MM.1S (cell line): ENCODE data around the gene TEX2.

Experiments used
- DNase-seq: peaks from one replicate; pipeline ENCODE4 v3.0.0-alpha.2; 2015
- H2AFZ ChIP-seq: fragments of 300-600 bp; sonication (generic); 2 replicates; pipeline ENCODE4 v1.6.0; 2016; ENCODE audit warnings: antibody characterized with exemption, low read length
- H3F3A ChIP-seq: fragments of 300-600 bp; sonication (generic); 2 replicates; pipeline ENCODE4 v1.6.1; 2016; ENCODE audit warnings: mild to moderate bottlenecking, antibody characterized with exemption, low read length, moderate library complexity, mixed read lengths; ENCODE audit not compliant: insufficient read depth
- H3K27ac ChIP-seq: fragments of 300-600 bp; sonication (generic); 2 replicates; pipeline ENCODE4 v1.5.1; 2016; ENCODE audit warnings: mild to moderate bottlenecking, low read length
- H3K27me3 ChIP-seq: fragments of 300-600 bp; sonication (generic); replicated peaks from 2 replicates; pipeline ENCODE4 v1.6.0; 2016; ENCODE audit warnings: low read length; ENCODE audit not compliant: insufficient read depth
- H3K36me3 ChIP-seq: fragments of 300-600 bp; sonication (generic); replicated peaks from 2 replicates; pipeline ENCODE4 v1.6.1; 2016; ENCODE audit warnings: mild to moderate bottlenecking, low read length, mixed read lengths; ENCODE audit not compliant: insufficient read depth
- H3K4me1 ChIP-seq: fragments of 300-600 bp; sonication (generic); 2 replicates; pipeline ENCODE4 v1.6.1; 2016; ENCODE audit warnings: low read length, mixed read lengths
- H3K4me2 ChIP-seq: fragments of 300-600 bp; sonication (generic); 2 replicates; pipeline ENCODE4 v1.6.0; 2016; ENCODE audit warnings: low read depth, low read length
- H3K4me3 ChIP-seq: fragments of 300-600 bp; sonication (generic); 2 replicates; pipeline ENCODE4 v1.5.1; 2016; ENCODE audit warnings: low read length, mixed read lengths
- H3K79me2 ChIP-seq: fragments of 300-600 bp; sonication (generic); 2 replicates; pipeline ENCODE4 v1.6.1; 2016; ENCODE audit warnings: mixed run types, low read length, mixed read lengths
- H3K9ac ChIP-seq: fragments of 300-600 bp; sonication (generic); 2 replicates; pipeline ENCODE4 v1.6.1; 2016; ENCODE audit warnings: low read length, mixed read lengths
- H3K9me2 ChIP-seq: fragments of 300-600 bp; sonication (generic); replicated peaks from 2 replicates; pipeline ENCODE4 v1.6.1; 2016; ENCODE audit warnings: mild to moderate bottlenecking, low read length, mixed read lengths; ENCODE audit not compliant: insufficient read depth
- H3K9me3 ChIP-seq: fragments of 300-600 bp; sonication (generic); replicated peaks from 2 replicates; pipeline ENCODE4 v1.6.1; 2016; ENCODE audit warnings: mild to moderate bottlenecking, low read length, mixed read lengths; ENCODE audit not compliant: insufficient read depth
- H4K20me1 ChIP-seq: fragments of 300-600 bp; sonication (generic); 2 replicates; pipeline ENCODE4 v1.6.1; 2016; ENCODE audit warnings: mild to moderate bottlenecking, low read length, moderate library complexity, mixed read lengths; ENCODE audit not compliant: insufficient read depth
- CTCF ChIP-seq: fragments of 300-600 bp; sonication (generic); IDR thresholded peaks from 2 replicates; pipeline ENCODE4 v1.5.1; 2016; ENCODE audit warnings: antibody characterized with exemption, low read length, mixed read lengths
- EZH2 ChIP-seq: fragments of 300-600 bp; sonication (generic); optimal IDR thresholded peaks from 2 replicates; pipeline ENCODE3; 2017; ENCODE audit warnings: low read depth, mild to moderate bottlenecking, antibody characterized with exemption, low read length, mixed read lengths
- EZH2phosphoT487 ChIP-seq: fragments of 300-600 bp; sonication (generic); IDR thresholded peaks from 2 replicates; pipeline ENCODE4 v1.6.1; 2018; ENCODE audit warnings: antibody characterized with exemption, low read length

TEX2 gene

GRCh38 chr17:64158406-64158805, 104.7 kb downstream of the TEX2 start:
- Histone ChIP-seq H3K4me1 (no peaks in the 10 kb centered on the region), H3K9me2 (no peaks in the 10 kb centered on the region), H3K79me2 (no peaks in the 10 kb centered on the region), H3K36me3 (no peaks in the 10 kb centered on the region), H3K27me3 (no peaks in the 10 kb centered on the region), H2AFZ (no peak overlapping the region), H3K27ac (no peak overlapping the region), H3K9me3 (no peaks in the 10 kb centered on the region), H3K4me3 (no peak overlapping the region), H3K9ac (no peak overlapping the region), H4K20me1 (no peaks in the 10 kb centered on the region), H3K4me2 (no peak overlapping the region), H3F3A (no peaks in the 10 kb centered on the region)
- no peak for DNase-seq
- TF ChIP-seq EZH2 (no peak), EZH2phosphoT487 (no peak), CTCF (no peak)

- TF ChIP-seq EZH2phosphoT487 (no peak), EZH2 (no peak), CTCF (no peak)
- Histone ChIP-seq H3K4me3 (no peak overlapping the region), H3F3A (no peaks in the 10 kb centered on the region), H3K4me2 (no peak overlapping the region), H3K27me3 (no peaks in the 10 kb centered on the region), H4K20me1 (no peaks in the 10 kb centered on the region), H3K9me3 (no peaks in the 10 kb centered on the region), H2AFZ (no peak overlapping the region), H3K79me2 (no peaks in the 10 kb centered on the region), H3K9ac (no peak overlapping the region), H3K27ac (no peak overlapping the region), H3K4me1 (0 out of 2 replicates have a peak, but pooled peaks cover 1% of the 10 kb centered on the region), H3K36me3 (no peaks in the 10 kb centered on the region), H3K9me2 (no peaks in the 10 kb centered on the region)
- no peak for DNase-seq
Observed at GRCh38 chr17:64157669-64158180, 105.3 kb downstream of the TEX2 start.

- no peak for DNase-seq
- TF ChIP-seq CTCF (no peak), EZH2 (no peak), EZH2phosphoT487 (no peak)
- H3K36me3 ChIP-seq, result no peaks in the 10 kb centered on the region
- H3K27ac ChIP-seq, result no peak overlapping the region
- H3K79me2 ChIP-seq, result no peaks in the 10 kb centered on the region
- no peak overlapping the region for H3K9ac ChIP-seq
- no peaks in the 10 kb centered on the region for H3K27me3 ChIP-seq
- H3K9me3 ChIP-seq, result no peaks in the 10 kb centered on the region
- no peak overlapping the region for H2AFZ ChIP-seq
- H3K4me2 ChIP-seq, result no peak overlapping the region
- H3K4me3 ChIP-seq, result no peak overlapping the region
- H3K9me2 ChIP-seq, result no peaks in the 10 kb centered on the region
- 0 out of 2 replicates have a peak, but pooled peaks cover 8% of the 10 kb centered on the region for H3K4me1 ChIP-seq
- H4K20me1 ChIP-seq, result no peaks in the 10 kb centered on the region
- H3F3A ChIP-seq, result no peaks in the 10 kb centered on the region
Observed at GRCh38 chr17:64156670-64157069, 106.4 kb downstream of the TEX2 start.
